Esophagus squamous epithelium (tissue), 5 donors: ENCODE measurements around the gene ADAMTS3. TPM values are rescaled to one million over a fixed set of nuclear protein-coding genes. Genes with fewer than 3 reads are reported as not detected.

Source experiments
- DNase-seq: peaks from one replicate; lab custom pipeline; 2025; lab: John Stamatoyannopoulos, UW
- H3K27ac ChIP-seq, 4 donors: fragments of 200-600 bp; sonication (generic); one replicate each; pipeline ENCODE4 v1.5.1; 2016 to 2019; ENCODE audit warnings: mild to moderate bottlenecking in 1 of 4
- H3K27me3 ChIP-seq, 4 donors: fragments of 200-600 bp; sonication (generic); 1 replicate in 3 of 4; 2 replicates in 1 of 4; pipeline versions ENCODE4 v1.5.1 to v1.6.0; 2017 to 2021; ENCODE audit warnings: antibody characterized with exemption in 1 of 4
- H3K36me3 ChIP-seq, 3 donors: fragments of 200-600 bp; sonication (generic); one replicate each; pipeline ENCODE4 v1.5.1; 2016 to 2019
- H3K4me1 ChIP-seq, 3 donors: fragments of 200-600 bp; sonication (generic); one replicate each; pipeline ENCODE4 v1.5.1; 2017 to 2019
- H3K4me3 ChIP-seq, 4 donors: fragments of 200-600 bp; sonication (generic); 1 replicate in 3 of 4; 2 replicates in 1 of 4; pipeline ENCODE4 v1.5.1; 2016 to 2019; ENCODE audit warnings: mild to moderate bottlenecking in 2 of 4, moderate library complexity in 1 of 4
- H3K9me3 ChIP-seq, 3 donors: fragments of 200-600 bp; sonication (generic); one replicate each; pipeline ENCODE4 v1.5.1; 2016 to 2019
- CTCF ChIP-seq, 6 experiments: fragments of 450-650 bp in 4 of 6; fragments of 200-600 bp in 2 of 6; sonication (generic) in 2 of 6; IDR thresholded peaks; one replicate each; pipeline ENCODE4 v1.5.1; 2016 to 2019; ENCODE audit warnings: antibody characterized with exemption in 6 of 6, mild to moderate bottlenecking in 4 of 6, moderate library complexity in 4 of 6
- POLR2A ChIP-seq, 4 donors: fragments of 450-650 bp; IDR thresholded peaks; one replicate each; pipeline ENCODE4 v1.6.1; 2017; ENCODE audit warnings: antibody characterized with exemption in 4 of 4, mild to moderate bottlenecking in 4 of 4, moderate library complexity in 3 of 4
- WGBS, 2 donors: methylation state at CpG; one replicate each; pipeline ENCODE4 v1.1.5; 2018; 5-methylcytosine and 5-hydroxymethylcytosine counted together
- intact Hi-C: fragments of 100-400 bp; cut with DNase I; formaldehyde crosslinking; loops from one replicate; pipeline ENCODE4 v1.15.0; 2022
- total RNA-seq, 4 donors: library from RNA; depleted of rRNA; stranded (reverse); fragments of >200 nt; gene quantifications; one replicate each; pipeline ENCODE4 v1.1.0, GENCODE V29; 2016
- donor health status: DM: yes; HTN: yes; CAD: no.

ADAMTS3 gene
- total RNA-seq, 4 donors from 2014 or later: 0.15 to 0.57 (median 0.18) TPM; not detected in 1

- no peak for TF ChIP-seq CTCF (IDR thresholded peaks at IDR 0.05)
- no peak for TF ChIP-seq POLR2A (IDR thresholded peaks at IDR 0.05)
- 58 to 67% methylated on average over 2 of the region's 2 CpGs for WGBS, 2 donors
- Histone ChIP-seq H3K9me3 (no peaks in the 10 kb centered on the region), H3K27ac (no peak overlapping the region), H3K36me3 (no peaks in the 10 kb centered on the region), H3K4me3 (no peak overlapping the region), H3K27me3 (no peaks in the 10 kb centered on the region), H3K4me1 (peaks cover 0 to 7% (median 0%) of the 10 kb centered on the region in 3 donors)
- intact Hi-C loops: no loop called here
- no peak for DNase-seq
Observed at GRCh38 chr4:72418458-72418857, 150.6 kb downstream of the ADAMTS3 start.

- H3K27ac ChIP-seq: no peak overlapping the region
- no peak for DNase-seq
- no peaks in the 10 kb centered on the region for H3K4me1 ChIP-seq
- H3K36me3 ChIP-seq: no peaks in the 10 kb centered on the region
- H3K4me3 ChIP-seq: no peak overlapping the region
- H3K27me3 ChIP-seq: no peaks in the 10 kb centered on the region
- TF ChIP-seq POLR2A (IDR thresholded peaks at IDR 0.05): no peak
- TF ChIP-seq CTCF (IDR thresholded peaks at IDR 0.05): no peak
- no peaks in the 10 kb centered on the region for H3K9me3 ChIP-seq
- 37 to 53% methylated on average over 3 of the region's 3 CpGs for WGBS, 2 donors
- intact Hi-C loops: no loop called here
Observed at GRCh38 chr4:72410158-72410557, 158.9 kb downstream of the ADAMTS3 start.

- Histone ChIP-seq H3K36me3 (no peaks in the 10 kb centered on the region), H3K4me1 (no peaks in the 10 kb centered on the region), H3K27ac (no peak overlapping the region), H3K9me3 (no peaks in the 10 kb centered on the region), H3K27me3 (no peaks in the 10 kb centered on the region), H3K4me3 (no peak overlapping the region)
- TF ChIP-seq POLR2A (IDR thresholded peaks at IDR 0.05): no peak
- TF ChIP-seq CTCF (IDR thresholded peaks at IDR 0.05): no peak
- no peak for DNase-seq
- 66 to 68% methylated on average over 4 of the region's 4 CpGs for WGBS, 2 donors
- intact Hi-C loops: no loop called here
Observed at GRCh38 chr4:72408568-72408967, 160.5 kb downstream of the ADAMTS3 start.

GRCh38 chr4:72405417-72405816 lies 163.6 kb downstream of the ADAMTS3 start:
- no peak overlapping the region for H3K4me3 ChIP-seq
- H3K27me3 ChIP-seq: no peaks in the 10 kb centered on the region
- no peaks in the 10 kb centered on the region for H3K4me1 ChIP-seq
- no peaks in the 10 kb centered on the region for H3K9me3 ChIP-seq
- DNase-seq: no peak
- no peak for TF ChIP-seq CTCF (IDR thresholded peaks at IDR 0.05)
- no peak for TF ChIP-seq POLR2A (IDR thresholded peaks at IDR 0.05)
- intact Hi-C loops: no loop called here
- no peak overlapping the region for H3K27ac ChIP-seq
- no peaks in the 10 kb centered on the region for H3K36me3 ChIP-seq

GRCh38 chr4:72397314-72397713 lies 171.7 kb downstream of the ADAMTS3 start:
- Histone ChIP-seq H3K4me3 (no peak overlapping the region), H3K36me3 (no peaks in the 10 kb centered on the region), H3K27me3 (no peaks in the 10 kb centered on the region), H3K4me1 (peaks cover 0 to 6% (median 0%) of the 10 kb centered on the region in 3 donors), H3K9me3 (no peaks in the 10 kb centered on the region), H3K27ac (no peak overlapping the region)
- no peak for DNase-seq
- WGBS, 2 donors: 78 to 80% methylated on average over 5 to 7 of the region's 7 CpGs
- TF ChIP-seq CTCF (IDR thresholded peaks at IDR 0.05): no peak
- TF ChIP-seq POLR2A (IDR thresholded peaks at IDR 0.05): no peak
- intact Hi-C loops: no loop called here
